ENCODE results near the gene PNLIPRP1. TPM values are rescaled to one million over a fixed set of nuclear protein-coding genes. Genes with fewer than 3 reads are reported as not detected.

PNLIPRP1 gene
- polyA plus RNA-seq, 1 donor (not counting 4 experiments of a cell fraction or from before 2014, with no cell fraction given): not detected

DNA sequence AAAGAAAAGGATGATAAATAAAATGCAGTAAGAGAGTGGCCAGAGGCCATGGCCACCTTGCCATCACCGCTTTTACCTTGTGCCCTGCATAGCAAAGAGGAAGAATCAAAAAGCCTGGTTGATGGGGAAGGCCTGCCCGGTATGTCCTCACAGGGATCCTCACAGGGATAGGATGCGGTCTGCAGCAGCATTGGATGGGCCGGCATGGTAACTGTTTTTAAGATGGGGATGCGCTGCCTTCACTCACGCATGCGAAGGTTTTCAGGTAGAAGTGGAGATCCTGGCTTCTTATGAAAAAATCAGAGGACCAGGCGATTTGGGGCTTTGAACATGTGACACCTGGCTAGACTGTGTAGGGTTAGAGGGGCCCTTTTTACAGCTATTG, 42.4 kb downstream of the PNLIPRP1 start:
- H3K36me3 ChIP-seq (ENCODE audit: control insufficient read depth in 2 of 2, extremely low read depth in 1 of 2, insufficient read depth in 2 of 2, low read length in 2 of 2): no peaks in the 10 kb centered on the region
- no peak overlapping the region for H3K9ac ChIP-seq (ENCODE audit: control insufficient read depth, extremely low read depth, insufficient read depth, low read length)
- dilution Hi-C loops (cut with MboI; ENCODE audit: extremely low pct_ligation_motif_present, low sequenced_read_pairs): no loop called here
- H3K4me1 ChIP-seq (ENCODE audit: control insufficient read depth, extremely low read depth, insufficient read depth, low read length): peaks cover 5% of the 10 kb centered on the region
- H3K27ac ChIP-seq (ENCODE audit: control insufficient read depth, insufficient read depth, low read length): no peak overlapping the region
- H3K9me3 ChIP-seq (ENCODE audit: control insufficient read depth, low read depth, low read length): no peaks in the 10 kb centered on the region
- H2AFZ ChIP-seq (ENCODE audit: control insufficient read depth, low read length): no peak overlapping the region
- no peaks in the 10 kb centered on the region for H4K20me1 ChIP-seq (ENCODE audit: control insufficient read depth, extremely low read depth, insufficient read depth, low read length)
- H3K4me3 ChIP-seq (ENCODE audit: control insufficient read depth in 2 of 3, extremely low read depth in 1 of 3, insufficient read depth in 2 of 3, low read depth in 1 of 3, low read length in 3 of 3): no peak overlapping the region
- no peaks in the 10 kb centered on the region for H3K9me1 ChIP-seq (ENCODE audit: control insufficient read depth, extremely low read depth, insufficient read depth, low read length)
- H3K27me3 ChIP-seq (ENCODE audit: control insufficient read depth, extremely low read depth, insufficient read depth, low read length): no peaks in the 10 kb centered on the region
- TF ChIP-seq CTCF (optimal IDR thresholded peaks at IDR 0.05 in 1 of 3, IDR thresholded peaks at IDR 0.05 in 1 of 3, conservative IDR thresholded peaks at IDR 0.05 in 1 of 3; ENCODE audit: extremely low read depth in 1 of 3, insufficient read depth in 2 of 3, low read length in 3 of 3) (no peak), EZH2 (IDR thresholded peaks at IDR 0.05; ENCODE audit: low read length) (no peak)
- FAIRE-seq: no peak
- DNase-seq (ENCODE audit: low read depth, low spot score): no peak
- no peaks in the 10 kb centered on the region for H3K79me2 ChIP-seq (ENCODE audit: control insufficient read depth, insufficient read depth, low read length)
- H3K4me2 ChIP-seq (ENCODE audit: control insufficient read depth, extremely low read depth, insufficient read depth, low read depth, low read length): no peak overlapping the region

DNA sequence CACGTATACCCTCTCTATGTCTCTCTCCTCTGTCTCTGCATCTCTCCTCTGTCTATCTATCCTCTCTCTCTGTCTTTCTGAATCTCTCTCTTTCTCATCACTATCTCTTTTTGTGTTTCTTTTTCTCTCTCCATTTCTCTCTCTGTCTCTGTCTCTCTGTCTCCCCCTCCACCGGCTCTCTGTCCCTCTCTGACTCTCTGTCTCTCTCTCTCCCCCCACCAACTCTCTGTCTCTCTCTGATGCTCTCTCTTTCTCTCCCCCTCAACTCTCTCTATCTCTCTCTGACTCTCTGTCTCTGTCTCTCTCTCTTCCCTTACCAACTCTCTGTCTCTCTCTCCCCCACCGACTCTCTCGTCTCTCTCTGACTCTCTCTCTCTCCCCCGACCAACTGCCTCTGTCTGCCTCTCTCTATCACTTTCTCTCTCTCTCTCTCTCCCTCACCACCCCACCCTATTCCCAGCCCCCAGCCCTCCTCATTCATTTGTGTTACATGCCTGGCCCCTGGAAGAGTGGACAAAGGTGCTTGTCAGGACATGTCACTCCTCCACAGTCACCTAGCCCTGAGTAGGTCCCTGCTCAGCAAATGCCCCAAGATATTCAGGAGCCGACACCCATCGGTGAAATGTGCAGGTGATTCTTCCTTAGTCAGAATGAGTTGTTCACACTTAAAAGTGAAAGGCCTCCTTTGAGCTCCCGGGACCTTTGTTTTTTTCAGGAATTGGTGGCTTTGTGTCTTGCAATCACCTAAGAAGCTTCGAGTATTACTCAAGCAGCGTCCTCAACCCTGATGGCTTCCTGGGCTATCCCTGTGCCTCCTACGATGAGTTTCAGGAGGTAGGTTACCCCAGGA, 43.6 kb downstream of the PNLIPRP1 start:
- Histone ChIP-seq H3K9ac (ENCODE audit: control insufficient read depth, extremely low read depth, insufficient read depth, low read length) (no peak overlapping the region), H3K4me3 (ENCODE audit: control insufficient read depth in 2 of 3, extremely low read depth in 1 of 3, insufficient read depth in 2 of 3, low read depth in 1 of 3, low read length in 3 of 3) (no peak overlapping the region), H3K27ac (ENCODE audit: control insufficient read depth, insufficient read depth, low read length) (no peak overlapping the region), H3K9me1 (ENCODE audit: control insufficient read depth, extremely low read depth, insufficient read depth, low read length) (no peaks in the 10 kb centered on the region), H3K9me3 (ENCODE audit: control insufficient read depth, low read depth, low read length) (no peaks in the 10 kb centered on the region), H3K4me1 (ENCODE audit: control insufficient read depth, extremely low read depth, insufficient read depth, low read length) (peaks cover 5% of the 10 kb centered on the region), H3K36me3 (ENCODE audit: control insufficient read depth in 2 of 2, extremely low read depth in 1 of 2, insufficient read depth in 2 of 2, low read length in 2 of 2) (no peaks in the 10 kb centered on the region), H4K20me1 (ENCODE audit: control insufficient read depth, extremely low read depth, insufficient read depth, low read length) (no peaks in the 10 kb centered on the region), H3K79me2 (ENCODE audit: control insufficient read depth, insufficient read depth, low read length) (no peaks in the 10 kb centered on the region), H2AFZ (ENCODE audit: control insufficient read depth, low read length) (no peak overlapping the region), H3K4me2 (ENCODE audit: control insufficient read depth, extremely low read depth, insufficient read depth, low read depth, low read length) (no peak overlapping the region), H3K27me3 (ENCODE audit: control insufficient read depth, extremely low read depth, insufficient read depth, low read length) (no peaks in the 10 kb centered on the region)
- no peak for TF ChIP-seq CTCF (optimal IDR thresholded peaks at IDR 0.05 in 1 of 3, IDR thresholded peaks at IDR 0.05 in 1 of 3, conservative IDR thresholded peaks at IDR 0.05 in 1 of 3; ENCODE audit: extremely low read depth in 1 of 3, insufficient read depth in 2 of 3, low read length in 3 of 3)
- no peak for TF ChIP-seq EZH2 (IDR thresholded peaks at IDR 0.05; ENCODE audit: low read length)
- no peak for FAIRE-seq
- DNase-seq (ENCODE audit: low read depth, low spot score): no peak
- dilution Hi-C loops (cut with MboI; ENCODE audit: extremely low pct_ligation_motif_present, low sequenced_read_pairs): no loop called here

Data from keratinocyte (primary cell).